ENCODE results near the gene NBAS.

NBAS gene

DNA sequence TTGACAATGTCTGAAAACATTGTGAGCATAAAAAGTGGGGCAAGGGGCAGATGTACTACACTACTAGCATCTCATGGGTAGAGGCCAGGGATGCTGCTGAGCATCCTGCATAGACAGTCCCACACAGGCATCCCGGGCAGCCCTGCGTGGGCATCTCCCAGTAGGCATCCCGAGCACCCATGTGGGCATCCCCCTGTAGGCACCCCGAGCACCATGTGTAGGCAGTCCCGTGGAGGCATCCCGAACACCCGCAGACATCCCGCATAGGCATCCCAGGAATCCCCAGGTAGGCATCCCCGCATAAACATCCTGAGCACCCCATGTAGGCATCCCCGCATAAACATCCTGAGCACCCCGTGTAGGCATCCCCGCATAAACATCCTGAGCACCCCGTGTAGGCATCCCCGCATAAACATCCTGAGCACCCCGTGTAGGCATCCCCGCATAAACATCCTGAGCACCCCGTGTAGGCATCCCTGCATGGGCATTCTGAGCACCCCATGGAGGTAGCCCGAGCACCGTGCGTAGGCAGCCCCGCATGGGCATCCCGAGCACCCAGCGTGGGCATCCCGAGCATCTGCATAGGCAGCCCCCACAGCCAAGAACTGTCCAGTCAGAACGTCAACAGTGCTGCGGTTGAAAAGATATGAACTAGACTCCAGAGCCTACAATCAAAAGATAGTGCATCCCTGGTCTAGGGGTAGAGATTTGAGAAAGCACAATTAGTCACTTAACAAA is 273.5 kb downstream of the NBAS start:
- TF ChIP-seq, protein P1, sequence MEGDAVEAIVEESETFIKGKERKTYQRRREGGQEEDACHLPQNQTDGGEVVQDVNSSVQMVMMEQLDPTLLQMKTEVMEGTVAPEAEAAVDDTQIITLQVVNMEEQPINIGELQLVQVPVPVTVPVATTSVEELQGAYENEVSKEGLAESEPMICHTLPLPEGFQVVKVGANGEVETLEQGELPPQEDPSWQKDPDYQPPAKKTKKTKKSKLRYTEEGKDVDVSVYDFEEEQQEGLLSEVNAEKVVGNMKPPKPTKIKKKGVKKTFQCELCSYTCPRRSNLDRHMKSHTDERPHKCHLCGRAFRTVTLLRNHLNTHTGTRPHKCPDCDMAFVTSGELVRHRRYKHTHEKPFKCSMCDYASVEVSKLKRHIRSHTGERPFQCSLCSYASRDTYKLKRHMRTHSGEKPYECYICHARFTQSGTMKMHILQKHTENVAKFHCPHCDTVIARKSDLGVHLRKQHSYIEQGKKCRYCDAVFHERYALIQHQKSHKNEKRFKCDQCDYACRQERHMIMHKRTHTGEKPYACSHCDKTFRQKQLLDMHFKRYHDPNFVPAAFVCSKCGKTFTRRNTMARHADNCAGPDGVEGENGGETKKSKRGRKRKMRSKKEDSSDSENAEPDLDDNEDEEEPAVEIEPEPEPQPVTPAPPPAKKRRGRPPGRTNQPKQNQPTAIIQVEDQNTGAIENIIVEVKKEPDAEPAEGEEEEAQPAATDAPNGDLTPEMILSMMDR (IDR thresholded peaks at IDR 0.05; ENCODE audit: control extremely low read depth, extremely low read depth, low read depth, missing control alignments), result no peak
- CTCF ChIA-PET, result interaction anchor here (1.5 kb wide), 1 partner anchor 11 kb away, joined by 4 read pairs; no protein-coding TSS in a partner anchor

DNA sequence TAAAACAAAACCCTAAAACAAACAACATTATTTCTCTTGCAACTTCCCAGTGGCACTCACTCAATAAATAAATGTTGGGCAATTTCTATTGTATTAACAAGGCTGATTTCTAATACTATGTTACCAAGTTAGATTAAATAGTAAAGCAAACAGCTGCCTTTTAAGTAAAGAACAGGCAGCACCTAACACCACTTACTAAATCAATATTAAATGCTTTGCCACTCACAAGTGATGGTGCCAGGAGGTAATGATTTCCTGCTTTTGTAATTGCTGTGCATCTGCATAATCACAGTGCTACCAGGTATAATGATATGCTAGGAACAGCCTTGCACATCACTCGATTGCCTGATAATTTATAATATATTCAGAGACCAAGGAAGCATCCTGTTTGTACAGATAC is 276.5 kb downstream of the NBAS start:
- TF ChIP-seq, protein P1 (IDR thresholded peaks at IDR 0.05; ENCODE audit: control extremely low read depth, extremely low read depth, low read depth, missing control alignments), result no peak
- ChIA-PET CTCF (interaction anchor here (1.1 kb wide), 1 partner anchor 10 kb away, joined by 3 read pairs; no protein-coding TSS in a partner anchor), POLR2A (no interaction called here)
- DNase-seq (ENCODE audit: extremely low spot score), result no peak

More for the DNA sequence above, 273.5 kb downstream of the NBAS start:
- DNase-seq (ENCODE audit: extremely low spot score), result no peak
- POLR2A ChIA-PET, result no interaction called here

DNA sequence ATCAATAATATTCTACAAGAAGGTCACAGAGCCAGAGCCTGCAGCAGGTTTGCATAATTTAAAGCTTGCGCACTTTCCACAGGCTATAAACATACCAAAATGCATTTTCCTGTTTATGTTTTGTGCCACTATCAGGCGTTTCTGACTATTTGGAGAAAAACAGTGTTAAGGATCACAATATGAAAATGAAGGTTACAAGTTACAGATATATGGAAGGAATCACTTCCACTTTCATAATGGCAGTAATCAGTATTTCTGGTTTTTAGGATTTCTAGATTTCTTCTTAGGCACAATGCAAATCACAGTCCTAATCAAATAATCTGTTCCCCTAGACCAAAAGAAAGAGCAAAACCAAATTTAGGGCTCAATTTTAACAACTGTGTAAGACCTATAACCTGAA is 279.5 kb downstream of the NBAS start:
- CTCF ChIA-PET, result interaction anchor here (1.3 to 1.5 kb wide), 2 partner anchors 13 to 15 kb away, joined by 3 to 5 read pairs; no protein-coding TSS in a partner anchor

DNA sequence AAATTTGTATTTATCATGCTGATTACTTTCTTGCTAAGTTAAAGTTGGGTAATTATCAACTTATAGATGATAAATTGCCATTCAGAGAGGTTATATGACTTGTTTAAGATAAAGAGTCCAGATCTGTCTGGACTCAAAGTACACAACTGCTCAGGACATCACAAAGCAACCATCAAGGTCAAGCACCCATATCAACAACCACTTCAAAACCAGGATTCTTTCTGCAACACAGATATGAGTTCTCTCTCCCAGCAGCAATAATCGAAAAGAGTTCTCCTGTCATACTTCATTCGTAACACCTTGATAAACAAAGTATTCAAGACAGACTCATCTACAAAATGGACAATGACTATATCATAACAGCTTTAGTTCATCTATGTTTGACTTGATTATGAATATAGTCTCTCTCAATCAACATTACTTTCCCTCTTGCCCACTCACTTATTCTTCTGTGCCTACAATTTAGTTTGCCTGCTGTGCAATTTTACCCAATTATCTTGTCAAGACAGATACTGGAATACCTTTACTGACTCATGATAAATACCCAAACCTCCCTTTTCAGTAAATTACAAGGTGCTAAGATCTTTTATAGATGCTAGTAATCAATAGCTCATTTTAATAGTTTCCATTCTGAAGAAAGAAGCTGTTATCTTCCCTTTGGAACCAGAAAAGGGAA is 281.8 kb downstream of the NBAS start:
- ChIA-PET CTCF (interaction anchor here (1.2 kb wide), 1 partner anchor 12 kb away, joined by 3 read pairs; no protein-coding TSS in a partner anchor), POLR2A (no interaction called here)

More for the DNA sequence above, 279.5 kb downstream of the NBAS start:
- POLR2A ChIA-PET, result no interaction called here
- TF ChIP-seq, protein P1 (IDR thresholded peaks at IDR 0.05; ENCODE audit: control extremely low read depth, extremely low read depth, low read depth, missing control alignments), result no peak
- DNase-seq (ENCODE audit: extremely low spot score), result no peak

DNA sequence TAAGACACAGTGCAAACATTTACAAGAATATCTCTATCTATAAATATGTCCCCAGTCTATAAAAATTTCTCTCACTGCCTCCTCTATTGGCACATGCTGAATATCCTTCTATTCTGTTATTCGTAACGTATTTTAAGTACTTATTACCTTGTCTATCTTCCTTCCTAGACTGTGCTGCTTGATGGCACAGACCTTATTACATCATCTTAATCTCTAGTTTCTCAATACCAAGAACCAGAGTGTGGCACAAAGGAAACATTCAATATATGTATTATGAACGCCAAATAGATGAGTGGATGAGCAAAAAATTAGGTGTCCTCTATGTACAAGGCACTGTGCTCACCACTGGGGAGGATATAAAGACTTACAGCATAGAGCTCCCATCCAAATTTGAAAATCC is 282.8 kb downstream of the NBAS start:
- ChIA-PET POLR2A (no interaction called here), CTCF (interaction anchor here (0.8 kb wide), 1 partner anchor 10 kb away, joined by 3 read pairs; no protein-coding TSS in a partner anchor)
- DNase-seq (ENCODE audit: extremely low spot score), result no peak
- TF ChIP-seq, protein P1 (IDR thresholded peaks at IDR 0.05; ENCODE audit: control extremely low read depth, extremely low read depth, low read depth, missing control alignments), result no peak

More for the DNA sequence above, 281.8 kb downstream of the NBAS start:
- TF ChIP-seq, protein P1 (IDR thresholded peaks at IDR 0.05; ENCODE audit: control extremely low read depth, extremely low read depth, low read depth, missing control alignments), result no peak
- DNase-seq (ENCODE audit: extremely low spot score), result no peak

DNA sequence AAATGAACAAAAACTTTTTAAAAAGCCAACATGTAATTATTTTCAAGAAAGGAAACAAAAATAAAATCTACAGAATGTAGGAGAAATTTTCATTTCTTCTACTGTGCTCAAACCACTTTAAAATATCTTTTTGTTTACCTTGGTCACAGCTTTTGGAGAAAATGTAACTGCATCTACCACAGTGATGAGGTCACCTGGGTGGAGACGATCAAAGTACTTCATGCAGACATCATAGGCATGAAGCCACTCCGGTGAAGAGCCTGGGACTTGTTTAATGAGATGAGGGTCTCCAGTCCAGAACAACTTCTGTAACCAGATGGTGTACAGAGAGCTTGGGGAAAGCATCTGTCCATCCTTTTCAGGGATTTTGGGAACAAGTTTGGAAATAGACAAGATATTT is 285.8 kb downstream of the NBAS start:
- CTCF ChIA-PET, result no interaction called here
- POLR2A ChIA-PET, result no interaction called here
- TF ChIP-seq, protein P1 (IDR thresholded peaks at IDR 0.05; ENCODE audit: control extremely low read depth, extremely low read depth, low read depth, missing control alignments), result no peak
- DNase-seq (ENCODE audit: extremely low spot score), result no peak

Measured in GM10248 (cell line).